Astrocyte of the cerebellum (primary cell): ENCODE measurements around the gene SEMA5B.

Source experiments
- DNase-seq: peaks from one replicate; pipeline ENCODE4 v3.0.0-alpha.2; 2011; ENCODE audit warnings: low read depth
- H3K4me3 ChIP-seq: 2 replicates; pipeline ENCODE4 v1.5.1; 2011; ENCODE audit warnings: mild to moderate bottlenecking, low read depth, low read length, moderate library complexity
- CTCF ChIP-seq: IDR thresholded peaks from 2 replicates; pipeline ENCODE4 v1.5.1; 2012; ENCODE audit warnings: low read length, low read depth, moderate library complexity, mild to moderate bottlenecking; ENCODE audit errors: missing control alignments
- in situ Hi-C: cut with HindIII; loops from 2 replicates; pipeline ENCODE4 v1.10.0; 2017; ENCODE audit warnings: low sequenced_read_pairs

The SEMA5B gene

GRCh38 chr3:122942239-122942638 is 85.3 kb downstream of the SEMA5B start:
- DNase-seq: no peak
- in situ Hi-C loops: no loop called here
- TF ChIP-seq CTCF: no peak
- H3K4me3 ChIP-seq: no peak overlapping the region

- in situ Hi-C loops: no loop called here
- no peak overlapping the region for H3K4me3 ChIP-seq
- no peak for DNase-seq
- peak; percentile 61 for TF ChIP-seq CTCF
Measured at GRCh38 chr3:122941228-122942206, 86.0 kb downstream of the SEMA5B start.

GRCh38 chr3:122940628-122941086 is 86.9 kb downstream of the SEMA5B start:
- DNase-seq: no peak
- H3K4me3 ChIP-seq: no peak overlapping the region
- in situ Hi-C loops: no loop called here
- no peak for TF ChIP-seq CTCF

GRCh38 chr3:122938783-122939425 is 88.7 kb downstream of the SEMA5B start:
- H3K4me3 ChIP-seq: no peak overlapping the region
- in situ Hi-C loops: no loop called here
- TF ChIP-seq CTCF: no peak
- DNase-seq: no peak

GRCh38 chr3:122937745-122938144 is 89.8 kb downstream of the SEMA5B start:
- in situ Hi-C loops: no loop called here
- DNase-seq: no peak
- TF ChIP-seq CTCF: no peak
- no peak overlapping the region for H3K4me3 ChIP-seq

GRCh38 chr3:122936986-122937385 is 90.6 kb downstream of the SEMA5B start:
- no peak overlapping the region for H3K4me3 ChIP-seq
- in situ Hi-C loops: no loop called here
- no peak for DNase-seq
- TF ChIP-seq CTCF: no peak
